HG03457 (cell line): Measurements from ENCODE around the gene IL22RA2.
"Not testable (repeated sequence)": the region's sequence is repeated elsewhere in the genome, so short reads cannot be mapped to it uniquely, and the experiment has no call there.

Experiments used
- ATAC-seq: cut with Tn5 transposase; IDR thresholded peaks from one replicate; pipeline ENCODE4 v1.9.1; 2021; ENCODE audit warnings: moderate number of reproducible peaks; ENCODE audit not compliant: unreplicated experiment

The IL22RA2 gene

DNA sequence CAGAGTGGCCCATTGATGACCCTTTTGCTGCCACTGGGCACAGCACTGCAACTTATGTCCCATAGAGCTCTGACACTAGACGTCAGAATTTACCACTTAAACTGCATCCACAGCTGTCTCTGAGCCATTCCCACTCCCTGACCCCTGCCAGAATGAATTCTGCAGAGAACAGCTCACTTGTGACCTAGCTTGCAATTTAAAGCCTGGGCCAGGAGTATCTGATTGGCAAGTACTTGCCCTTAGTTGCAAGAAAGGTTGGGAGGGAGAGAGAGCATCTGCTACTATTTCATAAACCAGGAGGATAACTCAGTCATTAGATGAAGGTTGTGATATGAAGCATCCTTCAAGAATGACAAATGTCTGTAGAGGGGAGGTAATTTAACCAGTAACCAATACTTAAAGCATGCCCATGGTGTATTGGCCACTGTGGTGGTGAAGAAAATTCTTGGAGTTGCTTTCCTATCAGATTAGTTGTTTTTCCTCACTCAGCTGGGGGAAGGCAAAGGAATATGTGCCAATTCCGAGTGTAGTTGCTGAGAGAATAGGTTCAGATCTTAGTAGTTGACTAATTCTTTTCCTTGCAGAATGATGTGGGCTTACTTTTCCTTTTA, 46.5 kb downstream of the IL22RA2 start:
- ATAC-seq: no peak

- no peak for ATAC-seq
Observed at GRCh38 chr6:137123078-137123477, 50.4 kb downstream of the IL22RA2 start.

DNA sequence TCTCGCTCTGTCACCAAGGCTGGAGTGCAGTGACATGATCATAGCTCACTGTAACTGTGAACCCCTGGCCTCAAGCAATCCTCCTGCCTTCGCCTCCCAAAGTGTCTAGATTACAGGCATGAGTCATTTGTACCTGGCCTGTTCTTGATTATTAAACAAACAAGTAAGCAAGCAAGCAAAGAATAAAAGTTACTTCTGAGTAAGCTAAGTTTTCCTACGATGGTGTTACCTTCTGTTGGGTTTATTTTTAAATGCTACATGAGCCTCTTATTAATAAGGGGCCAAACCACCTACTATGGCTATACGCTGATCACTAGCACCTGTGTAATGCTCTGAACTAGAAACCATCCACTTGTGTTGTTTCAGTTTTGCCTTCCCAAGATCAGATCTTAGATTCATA, 50.8 kb downstream of the IL22RA2 start:
- peak; percentile 60 for ATAC-seq

- no peak for ATAC-seq
Observed at GRCh38 chr6:137121401-137121997, 51.9 kb downstream of the IL22RA2 start.

GRCh38 chr6:137120748-137121147, 52.7 kb downstream of the IL22RA2 start:
- ATAC-seq: no peak

- ATAC-seq: no peak
Observed at GRCh38 chr6:137119196-137120104, 54.0 kb downstream of the IL22RA2 start.

DNA sequence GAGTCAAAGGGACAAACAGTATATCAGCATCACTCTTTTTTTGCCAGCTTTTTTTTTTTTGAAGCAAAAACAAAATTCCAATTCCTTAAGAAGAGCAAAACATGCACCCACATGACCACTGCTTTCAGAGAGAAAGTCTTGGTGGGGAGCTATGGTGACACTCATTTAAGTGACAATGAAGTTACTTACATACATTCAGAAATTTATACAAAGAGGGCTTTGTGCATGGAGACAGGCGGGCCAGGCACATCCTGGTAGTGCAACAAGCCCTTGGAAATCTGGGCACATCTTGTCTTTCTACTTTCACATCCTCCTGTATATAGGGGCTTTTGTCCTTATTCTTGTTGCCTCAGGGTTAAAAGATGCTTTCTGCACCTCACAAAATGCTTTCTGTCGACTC, 55.9 kb downstream of the IL22RA2 start:
- no peak for ATAC-seq

DNA sequence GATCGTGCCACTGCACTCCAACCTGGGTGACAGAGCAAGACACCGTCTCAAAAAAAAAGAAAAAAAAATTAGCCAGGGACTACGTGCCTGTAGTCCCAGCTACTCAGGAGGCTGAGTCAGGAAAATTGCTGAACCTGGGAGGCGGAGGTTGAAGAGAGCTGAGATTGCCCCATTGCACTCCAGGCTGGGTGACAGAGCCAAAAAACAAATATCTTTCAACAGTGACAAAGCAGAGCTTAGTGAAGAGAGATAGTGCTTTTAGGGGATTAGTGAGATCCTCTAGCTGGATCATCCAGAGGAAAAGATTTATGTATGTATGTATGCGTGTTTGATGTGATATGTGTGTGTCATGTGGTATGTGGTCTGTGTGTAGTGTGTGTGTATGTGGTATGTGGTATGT, 56.6 kb downstream of the IL22RA2 start:
- no peak for ATAC-seq

- no peak for ATAC-seq
Observed at GRCh38 chr6:137115658-137116057, 57.8 kb downstream of the IL22RA2 start.

DNA sequence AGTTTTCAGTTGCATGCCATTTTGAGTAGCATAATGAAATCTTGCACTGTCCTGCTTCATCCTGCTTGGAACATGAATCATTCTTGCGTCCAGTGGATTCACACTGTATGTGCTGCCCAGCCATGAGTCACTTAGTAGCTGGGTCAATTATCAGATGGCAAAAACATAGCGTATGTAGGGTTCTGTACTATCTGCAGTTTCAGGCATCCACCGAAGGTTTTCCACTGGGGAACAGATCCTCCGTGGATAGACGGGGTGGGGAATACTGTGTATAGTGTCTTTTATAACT, 61.4 kb downstream of the IL22RA2 start:
- no peak for ATAC-seq

DNA sequence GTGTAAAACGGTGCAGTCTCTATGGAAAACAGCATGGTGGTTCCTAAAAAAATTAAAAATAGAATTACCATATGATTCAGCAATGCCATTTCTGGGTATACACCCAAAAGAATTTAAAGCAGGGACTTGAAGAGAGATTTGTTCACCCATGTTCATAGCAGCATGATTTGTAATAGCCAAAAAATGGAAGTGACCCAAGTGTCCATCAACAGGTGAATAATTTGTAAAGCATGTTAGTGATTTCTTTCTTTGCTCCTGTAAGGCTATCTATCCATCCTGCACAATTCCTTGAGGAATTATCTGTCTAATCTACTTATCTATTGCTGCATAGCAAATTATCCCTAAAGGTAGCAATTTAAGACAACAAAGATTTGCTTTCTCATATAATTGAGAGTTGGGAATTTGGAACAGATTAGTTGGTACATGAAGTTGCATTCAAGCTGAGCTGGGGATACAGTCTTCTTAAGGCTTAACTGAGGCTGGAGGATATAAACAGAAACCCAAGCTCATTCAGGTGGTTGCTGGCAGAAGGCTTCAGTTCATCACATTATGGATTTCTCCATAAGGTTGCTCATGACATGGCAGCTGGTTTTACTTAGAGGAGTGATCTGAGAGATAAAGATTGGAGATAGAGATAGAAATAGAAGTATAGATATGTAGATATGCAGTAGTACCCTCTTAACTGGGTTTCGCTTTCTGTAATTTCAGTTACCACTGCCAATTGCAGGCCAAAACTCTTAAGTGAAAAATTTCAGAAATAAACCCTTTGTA, 62.0 kb downstream of the IL22RA2 start:
- ATAC-seq: no peak

DNA sequence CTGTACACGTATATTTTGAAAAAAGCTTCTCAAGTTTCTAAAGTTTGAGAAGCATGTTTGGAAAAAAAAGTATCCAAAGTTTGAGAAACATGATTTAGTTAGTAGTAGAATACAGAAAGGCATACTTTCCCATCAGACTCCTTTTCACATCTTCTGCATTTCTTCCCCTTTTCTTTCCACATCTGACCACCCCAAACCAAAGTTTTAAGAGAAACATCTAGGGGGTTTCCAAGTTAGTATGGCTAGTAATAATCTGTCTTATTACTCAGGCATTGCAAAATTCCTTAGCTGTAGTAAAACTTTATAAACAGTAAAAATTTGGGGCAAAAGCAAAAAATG, 65.7 kb downstream of the IL22RA2 start:
- no peak for ATAC-seq

- not testable (repeated sequence) for ATAC-seq
Observed at GRCh38 chr6:137107047-137107766, 66.2 kb downstream of the IL22RA2 start.

DNA sequence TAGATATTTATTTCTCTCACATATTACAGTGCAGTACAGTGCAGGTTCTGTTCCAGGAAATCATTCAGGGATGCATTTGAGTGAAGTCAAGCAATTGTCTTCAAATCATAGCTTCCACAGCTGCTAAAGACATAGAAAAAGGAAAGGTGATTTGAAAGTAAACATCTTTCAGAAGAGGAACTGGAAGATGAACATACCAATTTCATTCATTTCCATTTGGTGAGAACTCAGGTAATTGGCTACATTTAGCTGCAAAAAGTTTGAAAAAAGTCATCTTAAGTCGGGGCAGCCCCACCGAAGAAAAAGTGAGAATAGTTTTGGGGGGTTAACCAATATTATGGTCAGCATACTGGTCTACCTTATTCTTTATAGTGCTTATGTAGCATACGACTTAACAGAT, 67.3 kb downstream of the IL22RA2 start:
- no peak for ATAC-seq

DNA sequence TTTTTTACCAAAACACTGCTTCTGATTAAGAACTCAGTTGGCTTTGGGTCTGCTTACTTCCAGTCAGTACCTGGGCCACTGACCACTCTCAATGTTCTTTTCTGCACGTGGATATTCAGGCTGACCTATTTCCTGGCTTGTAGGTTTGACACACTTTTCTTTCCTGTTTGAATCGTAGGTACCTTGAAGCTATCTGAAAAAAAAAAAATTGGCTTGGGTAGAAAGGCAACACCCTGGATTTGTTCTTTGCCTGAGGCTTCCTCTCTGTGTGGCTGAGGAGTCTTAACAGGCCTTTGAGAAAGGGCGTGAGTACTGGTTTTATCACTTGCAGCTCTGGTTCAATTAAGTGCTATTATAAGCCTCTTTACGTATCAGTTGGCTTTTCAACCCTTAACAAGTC, 68.1 kb downstream of the IL22RA2 start:
- no peak for ATAC-seq

- no peak for ATAC-seq
Observed at GRCh38 chr6:137104926-137105325, 68.5 kb downstream of the IL22RA2 start.

GRCh38 chr6:137102851-137103492, 70.5 kb downstream of the IL22RA2 start:
- peak; percentile 74 for ATAC-seq

- ATAC-seq: no peak
Observed at GRCh38 chr6:137102050-137102848, 71.2 kb downstream of the IL22RA2 start.

GRCh38 chr6:137099689-137100403, 73.6 kb downstream of the IL22RA2 start:
- ATAC-seq: no peak
